Tibial nerve (tissue), 3 donors: Measurements from ENCODE around the gene OPCML.

Experiments used
- POLR2A ChIP-seq, 2 donors: fragments of 450-650 bp; IDR thresholded peaks; one replicate each; pipeline ENCODE4 v1.6.1; 2017; ENCODE audit warnings: antibody characterized with exemption in 2 of 2, mild to moderate bottlenecking in 2 of 2, moderate library complexity in 2 of 2
- TF ChIP-seq, protein P1 (sequence below), 5 experiments: fragments of 200-600 bp in 3 of 5; fragments of 450-650 bp in 2 of 5; sonication (generic) in 3 of 5; IDR thresholded peaks; one replicate each; pipeline ENCODE4 v1.5.1; 2016 to 2019; ENCODE audit warnings: antibody characterized with exemption in 5 of 5, mild to moderate bottlenecking in 3 of 5, moderate library complexity in 2 of 5

DNA sequence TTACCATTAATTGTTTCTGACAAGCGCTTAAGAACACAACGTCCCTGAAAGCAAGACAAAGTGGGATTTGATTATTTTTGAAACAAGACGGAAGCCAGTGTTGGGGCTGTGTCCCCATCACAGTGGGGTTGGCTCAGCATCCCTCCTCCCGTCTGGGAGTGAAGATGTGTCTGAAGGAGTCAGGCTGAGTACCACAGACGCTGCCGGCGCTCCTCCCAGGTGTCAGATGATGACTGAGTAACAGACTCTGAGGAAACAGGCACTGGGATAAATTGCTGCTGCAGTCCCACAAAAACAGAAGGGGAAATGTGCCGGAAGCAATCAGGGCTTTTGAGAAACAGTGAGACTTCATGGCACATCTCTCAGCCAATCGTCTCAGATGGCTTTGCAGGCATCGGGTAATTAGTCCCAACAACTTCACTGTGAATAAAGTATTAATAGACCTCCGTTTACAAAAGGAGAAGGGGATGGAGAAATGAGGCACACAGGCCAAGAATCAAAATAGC is 266.7 kb downstream of the OPCML start:
- no peak for TF ChIP-seq POLR2A (IDR thresholded peaks at IDR 0.05)
- TF ChIP-seq, protein P1, sequence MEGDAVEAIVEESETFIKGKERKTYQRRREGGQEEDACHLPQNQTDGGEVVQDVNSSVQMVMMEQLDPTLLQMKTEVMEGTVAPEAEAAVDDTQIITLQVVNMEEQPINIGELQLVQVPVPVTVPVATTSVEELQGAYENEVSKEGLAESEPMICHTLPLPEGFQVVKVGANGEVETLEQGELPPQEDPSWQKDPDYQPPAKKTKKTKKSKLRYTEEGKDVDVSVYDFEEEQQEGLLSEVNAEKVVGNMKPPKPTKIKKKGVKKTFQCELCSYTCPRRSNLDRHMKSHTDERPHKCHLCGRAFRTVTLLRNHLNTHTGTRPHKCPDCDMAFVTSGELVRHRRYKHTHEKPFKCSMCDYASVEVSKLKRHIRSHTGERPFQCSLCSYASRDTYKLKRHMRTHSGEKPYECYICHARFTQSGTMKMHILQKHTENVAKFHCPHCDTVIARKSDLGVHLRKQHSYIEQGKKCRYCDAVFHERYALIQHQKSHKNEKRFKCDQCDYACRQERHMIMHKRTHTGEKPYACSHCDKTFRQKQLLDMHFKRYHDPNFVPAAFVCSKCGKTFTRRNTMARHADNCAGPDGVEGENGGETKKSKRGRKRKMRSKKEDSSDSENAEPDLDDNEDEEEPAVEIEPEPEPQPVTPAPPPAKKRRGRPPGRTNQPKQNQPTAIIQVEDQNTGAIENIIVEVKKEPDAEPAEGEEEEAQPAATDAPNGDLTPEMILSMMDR (IDR thresholded peaks at IDR 0.05), result no peak
